Smooth muscle cell (in vitro differentiated cells): ENCODE measurements around the gene SLC45A2. TPM values are rescaled to one million over a fixed set of nuclear protein-coding genes. Genes with fewer than 3 reads are reported as not detected.

Source experiments
- DNase-seq: peaks from one replicate; lab custom pipeline; 2025; ENCODE audit not compliant: unreplicated experiment; lab: John Stamatoyannopoulos, UW
- H2AFZ ChIP-seq: fragments of 200-600 bp; sonication (generic); 2 replicates; pipeline ENCODE4 v1.6.0; 2016; ENCODE audit warnings: antibody characterized with exemption, low read depth, mild to moderate bottlenecking
- H3F3A ChIP-seq: fragments of 200-600 bp; sonication (generic); 2 replicates; pipeline ENCODE4 v1.6.0; 2017; ENCODE audit warnings: antibody characterized with exemption, low read depth
- H3K27ac ChIP-seq: fragments of 200-600 bp; sonication (generic); 2 replicates; pipeline ENCODE4 v1.5.1; 2016; ENCODE audit warnings: low read depth, mild to moderate bottlenecking
- H3K27me3 ChIP-seq: fragments of 200-600 bp; sonication (generic); 2 replicates; pipeline ENCODE4 v1.6.1; 2016; ENCODE audit warnings: low read depth, mild to moderate bottlenecking
- H3K36me3 ChIP-seq: fragments of 200-600 bp; sonication (generic); 2 replicates; pipeline ENCODE4 v1.5.1; 2016; ENCODE audit warnings: low read depth
- H3K4me1 ChIP-seq: fragments of 200-600 bp; sonication (generic); 2 replicates; pipeline ENCODE4 v1.5.1; 2016; ENCODE audit warnings: low read depth
- H3K4me2 ChIP-seq: fragments of 200-600 bp; sonication (generic); 2 replicates; pipeline ENCODE4 v1.6.0; 2016; ENCODE audit warnings: mild to moderate bottlenecking
- H3K4me3 ChIP-seq: fragments of 200-600 bp; sonication (generic); 2 replicates; pipeline ENCODE4 v1.5.1; 2016; ENCODE audit warnings: mild to moderate bottlenecking
- H3K79me2 ChIP-seq: fragments of 200-600 bp; sonication (generic); 2 replicates; pipeline ENCODE4 v1.6.0; 2016; ENCODE audit warnings: low read depth, mild to moderate bottlenecking
- H3K9ac ChIP-seq: fragments of 200-600 bp; sonication (generic); 2 replicates; pipeline ENCODE4 v1.6.0; 2016; ENCODE audit warnings: low read depth
- H3K9me3 ChIP-seq: fragments of 200-600 bp; sonication (generic); replicated peaks from 2 replicates; pipeline ENCODE4 v1.5.1; 2016; ENCODE audit warnings: low read depth
- H4K20me1 ChIP-seq: fragments of 200-600 bp; sonication (generic); 2 replicates; pipeline ENCODE4 v1.6.0; 2016; ENCODE audit warnings: low read depth
- WGBS: methylation state at CpG from one replicate; pipeline ENCODE4 v1.1.7; 2016; ENCODE audit warnings: low lambda C conversion rate; 5-methylcytosine and 5-hydroxymethylcytosine counted together
- polyA plus RNA-seq: library from polyadenylated mRNA; unstranded; fragments of >200 nt; fragmentation: Nextera tagmentation; extraction: Ambion mirVana; gene quantifications from 2 replicates; pipeline ENCODE4 v1.2.1, GENCODE V29; 2016
- total RNA-seq: library from RNA; depleted of rRNA; stranded (reverse); fragments of >200 nt; gene quantifications from 2 replicates; pipeline ENCODE4 v1.2.3, GENCODE V29; 2014
- TF ChIP-seq, protein P1 (sequence below): fragments of 200-600 bp; sonication (generic); IDR thresholded peaks from 2 replicates; pipeline ENCODE4 v1.5.1; 2017; ENCODE audit warnings: borderline replicate concordance, mild to moderate bottlenecking, antibody characterized with exemption; ENCODE audit not compliant: insufficient read depth, poor library complexity, severe bottlenecking

SLC45A2 gene
- total and polyA plus RNA-seq, 2 experiments from 2014 or later: 0.36 to 0.59 TPM

DNA sequence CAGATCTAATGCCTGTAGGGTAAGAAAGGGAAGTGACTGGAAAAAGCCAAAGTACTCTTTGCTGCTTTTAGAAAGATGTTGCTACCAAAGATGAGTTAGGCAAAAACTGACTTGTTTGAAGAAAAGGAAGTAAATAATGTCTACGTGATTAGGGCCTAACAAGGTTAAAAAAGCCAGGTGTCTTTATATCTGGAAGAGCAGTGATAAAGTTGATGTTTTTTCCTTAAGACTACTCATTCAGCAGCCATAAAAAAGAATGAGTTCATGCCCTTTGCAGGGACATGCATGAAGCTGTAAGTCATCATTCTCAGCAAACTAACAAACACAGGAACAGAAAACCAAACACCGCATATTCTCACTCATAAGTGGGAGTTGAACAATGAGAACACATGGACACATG is 36.8 kb upstream of the SLC45A2 start:
- no peaks in the 10 kb centered on the region for H3K36me3 ChIP-seq
- no peaks in the 10 kb centered on the region for H3K9me3 ChIP-seq
- H3K4me2 ChIP-seq: no peak overlapping the region
- no peaks in the 10 kb centered on the region for H3K79me2 ChIP-seq
- no peak overlapping the region for H3K27ac ChIP-seq
- WGBS: 86% methylated on average over 2 of the region's 2 CpGs
- H2AFZ ChIP-seq: no peak overlapping the region
- no peak overlapping the region for H3K9ac ChIP-seq
- H3K27me3 ChIP-seq: no peaks in the 10 kb centered on the region
- no peak for DNase-seq
- H4K20me1 ChIP-seq: no peaks in the 10 kb centered on the region
- H3K4me1 ChIP-seq: peaks cover 7% of the 10 kb centered on the region
- no peak overlapping the region for H3K4me3 ChIP-seq
- TF ChIP-seq, protein P1, sequence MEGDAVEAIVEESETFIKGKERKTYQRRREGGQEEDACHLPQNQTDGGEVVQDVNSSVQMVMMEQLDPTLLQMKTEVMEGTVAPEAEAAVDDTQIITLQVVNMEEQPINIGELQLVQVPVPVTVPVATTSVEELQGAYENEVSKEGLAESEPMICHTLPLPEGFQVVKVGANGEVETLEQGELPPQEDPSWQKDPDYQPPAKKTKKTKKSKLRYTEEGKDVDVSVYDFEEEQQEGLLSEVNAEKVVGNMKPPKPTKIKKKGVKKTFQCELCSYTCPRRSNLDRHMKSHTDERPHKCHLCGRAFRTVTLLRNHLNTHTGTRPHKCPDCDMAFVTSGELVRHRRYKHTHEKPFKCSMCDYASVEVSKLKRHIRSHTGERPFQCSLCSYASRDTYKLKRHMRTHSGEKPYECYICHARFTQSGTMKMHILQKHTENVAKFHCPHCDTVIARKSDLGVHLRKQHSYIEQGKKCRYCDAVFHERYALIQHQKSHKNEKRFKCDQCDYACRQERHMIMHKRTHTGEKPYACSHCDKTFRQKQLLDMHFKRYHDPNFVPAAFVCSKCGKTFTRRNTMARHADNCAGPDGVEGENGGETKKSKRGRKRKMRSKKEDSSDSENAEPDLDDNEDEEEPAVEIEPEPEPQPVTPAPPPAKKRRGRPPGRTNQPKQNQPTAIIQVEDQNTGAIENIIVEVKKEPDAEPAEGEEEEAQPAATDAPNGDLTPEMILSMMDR: no peak
- H3F3A ChIP-seq: peaks cover 7% of the 10 kb centered on the region

DNA sequence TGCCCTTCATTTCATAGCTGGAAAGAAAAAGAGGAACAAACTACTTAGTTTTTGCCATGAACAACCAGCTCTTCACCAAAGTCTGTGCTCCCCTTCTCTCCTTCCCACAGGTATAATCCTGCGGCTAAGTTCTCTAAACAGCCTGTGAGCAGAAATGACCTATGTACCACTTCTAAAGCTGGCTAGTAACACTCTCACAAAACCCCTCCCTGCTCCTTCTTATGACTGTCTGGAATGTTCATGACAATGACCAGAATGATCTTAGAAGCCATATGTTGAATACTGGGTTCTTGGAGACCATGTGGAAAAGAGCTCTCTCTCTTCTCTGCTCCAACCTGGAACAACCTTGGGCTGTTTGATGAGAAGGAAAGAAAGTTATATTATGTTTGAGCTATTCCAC is 36.2 kb upstream of the SLC45A2 start:
- Histone ChIP-seq H3K4me3 (no peak overlapping the region), H3K79me2 (no peaks in the 10 kb centered on the region), H3K9ac (no peak overlapping the region), H3K4me2 (no peak overlapping the region), H3K9me3 (no peaks in the 10 kb centered on the region), H3K27ac (no peak overlapping the region), H3K4me1 (peaks cover 7% of the 10 kb centered on the region), H2AFZ (no peak overlapping the region), H3K27me3 (no peaks in the 10 kb centered on the region), H3K36me3 (no peaks in the 10 kb centered on the region), H4K20me1 (no peaks in the 10 kb centered on the region), H3F3A (peaks cover 7% of the 10 kb centered on the region)
- no peak for DNase-seq
- TF ChIP-seq, protein P1: no peak
- WGBS: 92% methylated on average over 1 of the region's 1 CpG

DNA sequence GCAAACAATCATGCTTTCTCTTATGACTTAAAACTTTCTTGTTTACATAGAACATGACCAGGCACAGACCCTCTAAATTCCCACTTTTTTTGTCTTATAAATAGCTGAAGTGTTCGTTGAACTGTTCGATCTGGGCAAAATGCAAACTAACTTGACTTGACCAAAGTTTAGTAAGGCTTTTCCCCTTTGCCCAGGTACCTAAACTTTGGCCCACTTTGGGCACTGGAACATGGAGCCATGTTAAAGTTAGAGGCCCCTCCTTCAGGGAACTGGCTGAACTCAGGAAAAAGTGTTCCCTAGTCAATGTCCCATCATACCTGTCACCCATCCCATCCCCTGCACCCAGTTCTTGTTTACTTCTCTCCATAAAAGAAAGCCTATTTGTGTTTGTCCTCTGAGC is 32.8 kb upstream of the SLC45A2 start:
- DNase-seq: no peak
- H3K79me2 ChIP-seq: no peaks in the 10 kb centered on the region
- no peaks in the 10 kb centered on the region for H4K20me1 ChIP-seq
- no peaks in the 10 kb centered on the region for H3K9me3 ChIP-seq
- no peak overlapping the region for H3K4me3 ChIP-seq
- TF ChIP-seq, protein P1: no peak
- no peaks in the 10 kb centered on the region for H3K27me3 ChIP-seq
- H3K4me2 ChIP-seq: no peak overlapping the region
- H3K9ac ChIP-seq: no peak overlapping the region
- H3K27ac ChIP-seq: no peak overlapping the region
- WGBS: 92% methylated on average over 2 of the region's 2 CpGs
- H3F3A ChIP-seq: peaks cover 5% of the 10 kb centered on the region
- H3K4me1 ChIP-seq: peaks cover 4% of the 10 kb centered on the region
- no peak overlapping the region for H2AFZ ChIP-seq
- no peaks in the 10 kb centered on the region for H3K36me3 ChIP-seq

DNA sequence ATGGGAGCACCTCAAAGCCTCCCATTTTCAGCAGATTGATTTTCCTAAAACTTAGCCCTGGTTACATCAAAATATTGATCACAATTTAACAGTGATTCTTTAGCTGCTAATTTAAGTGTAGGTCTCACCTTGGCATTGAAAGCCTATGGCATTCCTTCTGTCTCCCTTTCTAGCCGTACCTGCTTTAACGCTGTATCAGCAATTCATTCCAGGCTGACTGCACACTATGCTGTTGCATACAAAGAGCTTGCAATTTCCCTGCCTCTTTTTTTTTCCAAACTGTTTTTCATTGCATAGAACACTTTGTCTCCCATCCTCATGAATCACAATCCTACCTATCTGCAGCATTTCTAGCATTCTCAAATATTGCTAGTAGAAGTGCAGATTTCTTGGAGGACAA is 32.3 kb upstream of the SLC45A2 start:
- WGBS: 85% methylated on average over 2 of the region's 2 CpGs
- H3K27me3 ChIP-seq: no peaks in the 10 kb centered on the region
- H3F3A ChIP-seq: no peaks in the 10 kb centered on the region
- H3K4me3 ChIP-seq: no peak overlapping the region
- no peaks in the 10 kb centered on the region for H4K20me1 ChIP-seq
- H3K9me3 ChIP-seq: no peaks in the 10 kb centered on the region
- no peak overlapping the region for H3K9ac ChIP-seq
- no peak for DNase-seq
- H3K4me1 ChIP-seq: no peaks in the 10 kb centered on the region
- TF ChIP-seq, protein P1: no peak
- H3K36me3 ChIP-seq: no peaks in the 10 kb centered on the region
- H3K27ac ChIP-seq: no peak overlapping the region
- H2AFZ ChIP-seq: no peak overlapping the region
- H3K79me2 ChIP-seq: no peaks in the 10 kb centered on the region
- no peak overlapping the region for H3K4me2 ChIP-seq
